NCI-H526 treated with DMSO at 0.1 percent for 48 hours (cell line): ENCODE data around the gene TMEM217.

ENCODE experiments used
- DNase-seq: peaks from one replicate; lab custom pipeline; 2025; lab: John Stamatoyannopoulos, UW

The TMEM217 gene

DNA sequence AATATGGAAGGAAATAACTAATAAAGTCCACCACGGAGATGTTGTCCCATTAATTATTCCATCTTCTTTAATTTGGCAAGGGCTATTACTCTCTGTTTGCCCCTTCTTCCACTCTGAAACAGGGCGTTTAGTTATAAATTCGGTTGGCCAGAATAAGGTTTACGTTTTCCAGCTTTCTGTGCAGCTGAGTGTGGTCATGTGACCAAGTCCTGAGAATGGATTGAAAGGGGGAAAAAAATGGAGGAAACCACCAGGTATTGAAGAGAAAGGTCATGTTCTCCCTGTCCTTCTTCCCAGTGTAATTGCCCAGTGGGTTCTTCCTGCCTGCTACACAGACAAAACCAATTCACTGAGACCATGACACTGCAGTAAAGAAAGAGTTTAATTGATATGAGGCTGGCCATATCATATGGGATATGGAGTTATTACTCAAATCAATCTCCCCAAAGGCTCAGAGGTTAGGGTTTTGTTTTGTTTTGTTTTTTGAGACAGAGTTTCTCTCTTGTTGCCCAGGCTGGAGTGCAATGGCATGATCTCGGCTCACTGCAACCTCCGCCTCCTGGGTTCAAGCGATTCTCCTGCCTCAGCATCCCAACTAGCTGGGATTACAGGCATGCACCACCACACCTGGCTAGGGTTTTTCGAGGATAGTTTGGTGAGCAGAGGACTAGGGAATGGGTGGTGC lies 14.7 kb downstream of the TMEM217 start:
- no peak for DNase-seq

DNA sequence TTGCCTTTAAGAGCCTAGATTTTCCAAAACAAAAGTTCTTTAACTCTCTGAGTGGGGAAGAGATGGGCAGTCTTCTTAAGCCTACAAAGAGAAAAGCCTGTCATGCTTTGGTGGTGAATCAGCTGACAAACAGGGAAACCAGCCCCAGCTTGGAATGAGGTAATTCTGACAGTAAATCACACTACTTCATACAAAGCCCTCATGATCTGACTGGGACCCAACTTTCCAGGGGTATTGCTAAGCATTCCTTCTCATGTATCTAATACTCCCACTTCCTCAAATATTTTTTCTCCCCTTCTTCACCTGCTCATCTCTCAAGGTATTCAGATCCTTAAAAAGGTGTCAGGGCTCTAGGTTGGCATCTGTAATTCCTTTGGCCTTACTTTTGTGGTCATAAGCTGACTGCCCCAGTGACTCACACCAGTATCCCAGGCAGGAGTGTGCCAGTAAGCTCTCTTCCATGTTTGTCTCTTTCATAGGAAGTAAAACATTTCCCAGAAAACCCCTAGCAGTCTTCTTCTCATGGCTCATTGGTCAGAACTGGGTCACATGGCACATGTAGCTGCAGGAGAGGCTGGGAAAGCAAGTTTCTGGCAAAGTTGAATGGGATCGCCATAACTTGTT lies 15.4 kb downstream of the TMEM217 start:
- no peak for DNase-seq

DNA sequence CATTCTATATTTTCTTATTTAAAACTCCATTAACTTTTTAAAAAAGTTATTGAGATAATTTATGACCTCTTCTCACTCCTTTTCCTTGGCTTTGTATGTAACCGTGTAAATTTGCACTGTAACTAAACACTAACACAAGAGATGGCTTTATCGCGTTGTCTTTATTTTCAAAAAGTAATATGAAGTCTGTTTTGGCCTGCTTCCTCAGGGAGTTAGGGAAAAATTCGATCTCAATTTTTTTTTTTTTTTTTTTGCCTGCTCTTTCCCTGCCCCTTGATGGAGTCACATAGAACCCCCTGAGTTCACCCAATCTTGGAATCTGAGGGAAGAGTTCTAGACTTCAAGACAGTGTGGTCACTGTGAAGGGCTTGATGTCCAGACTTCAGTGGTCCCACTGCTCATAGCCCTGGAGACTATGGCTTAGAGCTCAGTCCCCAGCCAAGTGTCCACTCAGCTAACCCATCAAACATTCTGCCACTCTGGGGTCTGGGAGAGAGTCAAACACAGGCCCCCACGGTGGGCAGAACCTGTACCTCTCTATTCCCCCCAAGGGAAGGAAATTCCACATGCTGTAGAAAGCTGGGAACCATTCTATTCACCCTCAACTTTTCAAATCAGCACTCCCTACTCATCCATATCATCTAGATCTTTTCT lies 16.0 kb downstream of the TMEM217 start:
- DNase-seq, result no peak

DNA sequence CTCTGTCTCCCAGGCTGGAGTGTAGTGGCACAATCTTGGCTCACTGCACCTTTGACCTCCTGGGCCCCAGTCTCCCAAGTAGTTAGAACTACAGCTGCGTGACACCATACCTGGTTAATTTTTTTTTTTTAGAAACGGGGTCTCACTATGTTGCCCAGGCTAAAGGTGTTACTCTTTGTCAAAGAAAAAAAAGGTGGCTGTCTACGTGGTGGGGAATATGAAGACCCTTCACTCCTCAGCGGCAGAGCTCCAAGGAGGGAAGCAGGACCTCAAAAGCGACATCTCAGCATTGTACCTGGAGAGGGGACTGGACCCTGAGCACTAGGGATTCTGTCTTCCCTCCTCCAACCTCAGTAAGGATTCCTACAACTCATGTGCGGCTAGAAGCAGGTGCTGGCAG lies 16.8 kb downstream of the TMEM217 start:
- DNase-seq, result no peak

DNA sequence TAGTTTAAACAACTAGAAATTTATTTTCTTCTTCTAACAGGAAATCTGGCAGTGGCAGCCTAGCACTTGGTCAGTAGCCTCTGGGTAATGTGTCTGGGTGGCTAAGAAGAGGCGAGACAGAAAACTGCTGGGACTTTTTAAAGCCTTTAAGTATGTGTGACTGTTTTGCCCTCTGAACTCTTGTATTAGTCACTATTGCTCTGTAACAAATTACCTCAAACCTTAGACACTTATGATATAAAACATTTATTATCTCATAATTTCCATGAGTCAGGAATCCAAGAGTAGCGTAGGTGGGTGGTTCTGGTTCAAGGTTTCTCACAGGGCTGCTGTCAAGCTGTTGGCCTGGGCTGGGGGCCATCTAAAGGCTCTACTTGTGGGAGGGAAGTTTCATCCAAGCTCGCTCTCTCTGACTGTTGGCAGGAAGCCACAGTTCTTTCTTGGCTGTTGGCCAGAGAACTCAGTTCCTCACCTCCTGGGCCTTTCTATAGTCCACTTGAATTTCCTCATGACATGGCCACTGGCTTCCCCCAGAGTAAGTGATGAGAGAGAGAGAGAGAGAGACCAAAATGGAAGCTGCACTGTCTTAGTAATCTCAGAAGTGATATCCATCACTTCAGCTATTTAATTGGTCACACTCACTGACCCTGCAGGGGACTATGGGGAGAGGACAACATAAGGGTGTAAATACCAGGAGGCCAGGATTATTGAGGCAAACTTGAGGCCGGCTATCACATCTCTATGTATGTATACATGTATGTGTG lies 17.8 kb downstream of the TMEM217 start:
- no peak for DNase-seq

DNA sequence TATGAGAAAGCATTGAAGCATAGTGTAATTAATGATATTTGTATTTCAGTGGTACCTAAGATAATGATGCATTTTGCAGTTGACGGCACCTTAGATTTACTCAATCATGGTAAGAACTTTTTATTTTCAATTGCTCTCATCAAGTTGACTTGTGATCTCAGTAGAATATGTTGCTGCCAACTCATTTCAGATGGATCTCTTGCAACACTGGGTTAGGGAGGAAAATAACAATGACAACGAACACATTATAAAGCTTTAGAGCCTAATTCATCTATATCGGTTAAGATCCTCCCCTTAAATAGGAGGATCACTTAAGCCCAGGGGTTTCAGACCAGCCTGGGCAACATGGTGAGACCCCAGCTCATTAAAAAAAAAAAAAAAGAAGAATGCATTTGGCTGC lies 18.4 kb downstream of the TMEM217 start:
- no peak for DNase-seq

DNA sequence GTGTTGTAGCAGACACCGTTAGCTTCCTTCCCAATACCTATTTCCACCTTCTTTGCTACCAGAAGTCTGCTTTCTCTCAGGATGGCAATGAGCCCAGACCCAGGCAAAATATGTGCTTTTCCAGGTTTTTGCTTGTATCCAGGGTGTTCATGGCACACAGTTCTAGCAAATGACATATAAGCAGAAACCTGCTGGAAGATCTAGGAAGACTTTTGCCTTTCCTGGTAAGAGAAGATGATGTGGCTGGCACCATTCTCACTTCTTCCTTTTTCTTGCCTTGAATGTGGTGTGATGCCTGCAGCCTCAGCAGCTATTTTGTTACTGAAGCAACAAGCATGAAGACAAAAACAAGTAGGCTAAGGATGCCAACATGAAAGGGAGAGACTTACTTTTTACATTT lies 19.6 kb downstream of the TMEM217 start:
- no peak for DNase-seq

DNA sequence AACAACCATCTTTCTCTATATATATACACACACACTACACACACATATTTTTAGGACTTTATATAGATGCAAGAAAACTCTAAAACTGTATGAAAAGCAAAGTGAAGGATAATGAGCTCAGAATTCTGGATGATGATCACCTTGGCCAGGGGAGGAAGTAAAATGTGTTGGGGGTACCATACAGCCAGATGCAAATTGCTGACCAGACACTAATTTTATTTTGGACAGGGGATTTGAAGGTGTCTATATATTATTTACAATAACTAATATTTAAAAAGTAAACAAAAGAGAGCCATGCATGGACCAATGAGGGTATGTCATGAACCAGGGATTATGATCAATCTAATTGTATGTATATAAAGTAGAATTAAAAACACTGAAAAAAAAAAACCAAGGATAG lies 20.2 kb downstream of the TMEM217 start:
- no peak for DNase-seq

DNA sequence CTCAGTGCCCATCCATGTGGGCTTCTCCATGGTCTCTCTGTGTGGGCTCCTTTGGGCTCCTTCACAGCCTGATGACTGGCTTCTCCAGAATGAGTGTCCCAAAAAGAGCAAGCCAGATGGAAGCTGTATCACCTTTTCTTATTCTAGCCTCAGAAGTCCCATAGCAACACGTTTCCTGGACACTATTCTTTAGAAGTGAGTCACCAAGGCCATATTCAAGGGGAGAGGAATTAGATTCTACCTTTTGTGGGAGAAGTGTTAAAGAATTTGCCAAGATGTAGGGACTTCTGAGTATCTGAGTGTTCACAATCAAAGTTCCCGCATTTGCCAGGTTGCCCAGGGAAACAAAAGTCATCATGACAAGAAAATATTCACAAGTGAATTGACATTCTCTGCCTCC lies 21.0 kb downstream of the TMEM217 start:
- DNase-seq, result no peak

DNA sequence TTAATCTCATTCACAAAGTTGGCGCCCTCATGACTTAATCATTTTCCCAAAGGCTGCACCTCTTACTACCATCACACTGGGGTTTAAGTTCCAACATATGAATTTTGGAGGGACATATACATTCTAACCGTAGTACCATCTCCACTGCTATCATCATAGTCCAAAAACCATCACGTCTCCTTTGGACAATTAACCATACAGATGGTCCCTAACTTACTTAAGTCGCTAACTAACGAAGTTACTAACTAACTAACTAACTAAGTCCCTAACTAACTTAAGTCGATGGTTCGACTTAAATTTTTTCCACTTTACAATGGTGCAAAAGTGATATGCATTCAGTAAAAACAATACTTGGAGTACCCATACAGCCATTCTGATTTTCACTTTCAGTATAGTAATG lies 24.4 kb downstream of the TMEM217 start:
- DNase-seq, result no peak

DNA sequence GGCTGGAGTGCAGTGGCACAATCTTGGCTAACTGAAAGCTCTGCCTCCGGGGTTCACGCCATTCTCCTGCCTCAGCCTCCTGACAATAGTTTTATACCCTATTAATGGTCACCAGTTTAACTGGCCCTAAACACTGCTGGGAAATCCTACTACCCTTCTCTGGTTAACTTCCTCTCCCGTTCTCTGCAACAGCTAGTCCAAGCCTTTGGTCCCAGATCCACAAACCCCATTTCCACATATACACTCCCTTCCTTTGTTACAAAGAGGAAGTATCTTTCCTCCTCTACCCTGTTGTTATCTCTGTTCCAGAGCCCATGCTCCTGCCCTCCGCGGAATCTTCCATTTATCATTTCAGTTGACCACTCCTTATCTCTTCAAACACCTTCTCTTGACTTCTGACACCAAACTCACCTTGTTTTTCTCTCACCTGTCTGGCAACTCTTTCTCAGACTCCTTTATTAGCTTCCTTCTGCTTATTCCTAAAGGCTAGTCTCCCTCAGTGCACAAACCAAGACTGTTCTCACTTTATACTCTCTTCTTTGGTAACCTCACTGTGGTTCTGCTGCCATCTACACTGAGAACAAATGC lies 25.4 kb downstream of the TMEM217 start:
- DNase-seq, result no peak

DNA sequence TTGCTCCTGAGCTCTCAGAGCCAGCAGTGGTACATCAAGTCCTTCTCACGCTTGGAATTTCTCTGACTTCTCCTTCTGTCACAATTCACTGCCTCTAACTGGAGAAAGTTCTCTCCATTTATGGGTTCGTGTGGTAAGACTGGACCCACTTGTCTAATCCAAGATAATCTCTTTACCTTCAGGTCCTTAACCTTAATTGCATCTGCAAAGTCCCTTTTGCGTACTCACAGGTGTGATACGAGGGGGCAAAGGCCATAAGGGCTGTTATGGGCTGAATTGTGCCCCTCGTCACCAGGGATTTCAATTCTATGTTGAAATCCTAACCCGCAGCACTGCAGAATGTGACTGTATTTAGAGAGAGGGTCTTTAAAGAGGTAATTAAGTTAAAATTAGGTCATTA lies 27.8 kb downstream of the TMEM217 start:
- no peak for DNase-seq

DNA sequence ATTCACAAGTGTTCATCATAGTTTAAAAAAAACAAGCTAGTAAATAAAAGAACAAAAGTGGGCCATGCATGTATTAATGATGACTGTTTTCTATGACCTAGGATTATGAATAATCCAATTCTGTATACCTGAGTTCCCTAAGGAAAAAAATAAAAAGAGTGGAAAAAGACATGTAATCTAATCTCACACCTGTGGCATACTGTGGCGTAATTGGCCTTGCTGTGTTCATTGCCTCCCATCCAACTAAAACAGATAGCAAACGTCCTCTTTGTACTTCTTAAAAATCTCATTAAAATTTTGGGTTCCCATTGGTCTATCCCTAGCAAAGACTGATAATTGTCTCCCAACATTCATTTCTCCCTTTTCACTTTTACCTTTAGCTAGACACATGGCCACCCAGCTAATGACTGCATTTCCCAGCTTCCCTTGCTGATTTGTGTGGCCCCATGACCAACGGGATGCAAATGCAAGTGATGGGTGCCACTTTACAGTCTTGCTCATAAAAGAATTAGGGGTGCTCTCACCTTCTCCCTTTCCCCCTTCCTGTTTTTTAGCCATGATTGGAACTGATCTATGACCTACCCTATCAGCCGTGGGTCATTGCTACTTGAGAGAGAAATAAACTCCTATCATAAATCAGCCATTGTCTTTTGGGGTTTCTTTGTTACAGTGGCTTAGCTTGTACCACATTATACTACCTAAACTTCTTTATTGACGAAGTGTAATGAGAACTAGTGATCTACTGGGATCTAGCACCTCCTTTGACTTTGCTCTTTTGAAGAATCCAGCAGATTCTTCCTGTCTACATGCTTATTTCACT lies 32.4 kb downstream of the TMEM217 start:
- DNase-seq, result no peak

DNA sequence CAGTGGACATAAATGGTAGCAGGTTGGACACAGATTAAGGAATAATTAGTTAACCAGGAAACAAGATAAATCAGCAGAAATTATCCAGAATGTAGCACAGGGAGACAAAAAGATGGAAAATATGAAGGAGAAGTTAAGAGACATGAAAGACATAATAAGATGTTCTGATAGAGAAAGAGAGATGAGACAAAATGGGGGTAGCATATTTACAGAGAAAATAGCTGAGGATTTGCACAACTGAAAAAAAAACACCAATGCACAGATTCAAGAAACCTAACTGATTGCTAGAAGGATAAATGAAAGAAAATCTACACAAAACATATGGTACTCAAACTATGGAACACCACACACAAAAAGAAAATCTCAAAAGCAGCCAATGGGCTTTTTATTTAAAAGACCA lies 35.0 kb downstream of the TMEM217 start:
- no peak for DNase-seq

DNA sequence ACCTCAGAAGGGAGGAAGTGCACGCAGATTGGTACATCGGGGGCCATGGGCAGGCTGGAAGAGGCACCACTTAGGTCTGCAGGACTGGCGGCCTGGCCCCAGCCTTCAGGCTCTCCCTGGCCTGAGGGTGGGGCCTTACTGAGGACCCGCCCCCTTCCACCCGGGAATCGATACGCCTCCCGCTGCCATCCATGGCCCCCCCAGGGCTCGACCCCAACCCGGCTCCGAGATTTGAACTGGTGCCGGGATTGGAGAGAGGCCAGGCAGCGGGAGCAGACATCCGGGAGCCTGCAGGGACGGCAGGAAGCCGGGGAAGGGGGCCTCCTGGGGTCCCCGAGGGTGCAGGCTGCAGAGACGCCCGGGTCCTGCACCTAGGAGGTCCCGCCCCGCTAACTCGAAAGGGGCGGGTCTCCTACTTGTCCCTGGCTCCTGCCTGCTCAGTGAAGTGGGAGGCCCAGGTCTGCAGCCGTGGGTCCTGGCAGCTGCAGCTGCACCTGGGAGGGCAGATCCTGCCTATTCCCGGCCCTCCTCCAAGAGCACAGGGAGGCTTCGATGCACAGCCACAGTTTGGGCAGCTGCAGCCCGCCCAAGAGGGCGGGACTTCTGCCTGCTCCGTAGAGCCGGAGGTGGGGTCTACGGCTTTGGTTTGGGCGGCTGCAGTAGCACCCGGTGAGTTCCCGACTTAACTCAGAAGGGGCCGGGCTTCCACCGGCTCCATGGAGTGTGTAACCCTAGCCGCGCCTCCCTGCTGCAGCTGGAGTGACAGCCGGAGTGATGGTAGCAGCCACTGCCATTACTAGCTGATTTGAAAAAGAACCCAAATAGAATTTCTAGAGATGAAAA lies 35.6 kb downstream of the TMEM217 start:
- DNase-seq, result peak; percentile 95

DNA sequence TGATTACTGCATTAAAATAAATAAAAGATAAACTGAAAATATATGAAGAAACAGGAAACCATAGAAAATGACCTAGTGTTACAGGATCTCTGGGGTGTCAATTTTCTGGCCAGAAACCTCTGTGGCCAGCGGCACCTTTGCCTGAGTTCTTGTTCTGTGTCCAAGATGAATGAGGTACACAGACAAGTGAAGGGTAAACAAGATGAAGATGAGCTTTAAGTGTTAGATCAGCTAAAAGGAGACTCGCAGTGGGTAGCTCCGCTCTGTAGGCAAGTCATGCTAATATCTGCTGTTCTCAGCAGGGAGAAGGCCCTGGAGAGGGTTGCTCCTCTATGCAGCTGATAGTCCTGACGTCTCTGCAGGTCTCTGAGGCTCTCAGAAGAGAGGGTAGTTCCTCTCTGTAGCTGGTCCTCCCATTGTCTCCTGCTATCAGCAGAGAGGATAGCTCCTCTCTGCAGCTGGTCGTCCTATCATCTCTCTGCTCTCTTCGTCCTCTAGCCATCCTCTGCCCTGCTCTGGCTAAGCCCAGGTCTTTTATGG lies 36.3 kb downstream of the TMEM217 start:
- no peak for DNase-seq

DNA sequence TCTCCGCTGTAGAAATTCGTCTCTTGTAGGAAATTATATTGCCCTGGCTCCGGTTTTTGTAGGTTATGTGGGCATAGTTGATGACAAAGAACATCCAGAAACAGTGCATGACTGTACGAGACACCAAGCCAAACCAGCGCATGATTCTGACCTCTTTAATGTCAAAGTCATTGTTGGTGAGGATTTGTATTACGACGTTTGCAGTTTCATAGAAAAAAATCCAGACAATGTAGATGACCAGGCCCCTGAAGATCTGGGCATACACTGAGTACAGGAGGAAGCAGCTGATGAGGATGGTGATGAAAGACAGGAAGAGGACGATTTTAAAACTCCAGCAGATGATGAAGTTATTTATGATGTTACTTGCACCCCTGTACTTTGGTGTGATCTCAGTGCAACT lies 39.4 kb downstream of the TMEM217 start:
- no peak for DNase-seq

DNA sequence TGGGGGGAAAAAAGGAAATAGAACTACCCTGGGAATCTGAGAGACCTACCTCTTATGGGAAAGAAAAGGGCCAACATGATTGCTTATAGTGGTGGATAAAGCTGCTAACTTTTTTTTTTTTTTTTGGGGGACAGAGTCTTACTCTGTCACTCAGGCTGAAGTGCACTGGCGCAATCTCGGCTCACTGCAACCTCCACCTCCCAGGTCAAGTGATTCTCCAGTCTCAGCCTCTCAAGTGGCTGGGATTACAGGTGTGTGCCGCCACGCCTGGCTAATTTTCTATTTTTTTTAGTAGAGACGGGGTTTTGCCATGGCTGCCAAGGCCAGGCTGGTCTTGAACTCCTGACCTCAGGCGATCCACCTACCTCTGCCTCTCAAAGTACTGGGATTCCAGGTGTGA lies 39.9 kb downstream of the TMEM217 start:
- DNase-seq, result no peak

DNA sequence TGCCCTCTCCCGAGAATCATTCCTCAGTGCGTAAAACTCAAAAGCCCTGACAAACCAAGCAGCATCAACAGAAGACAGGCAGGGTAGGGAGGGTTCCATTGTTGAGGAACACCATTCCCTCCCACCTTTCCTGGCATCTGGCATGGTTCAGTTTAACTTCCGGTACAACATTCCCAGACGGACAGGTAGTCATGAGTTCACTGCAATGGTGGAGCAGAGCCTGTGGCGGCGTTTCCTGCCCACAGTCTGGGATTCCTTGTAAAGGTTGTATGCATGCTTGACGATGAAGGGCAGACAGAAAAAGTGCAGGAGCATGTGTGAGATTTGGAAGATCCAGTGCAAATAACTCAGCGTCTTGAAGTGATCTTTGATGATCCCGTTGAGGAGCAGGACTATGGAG lies 45.7 kb downstream of the TMEM217 start:
- DNase-seq, result no peak

DNA sequence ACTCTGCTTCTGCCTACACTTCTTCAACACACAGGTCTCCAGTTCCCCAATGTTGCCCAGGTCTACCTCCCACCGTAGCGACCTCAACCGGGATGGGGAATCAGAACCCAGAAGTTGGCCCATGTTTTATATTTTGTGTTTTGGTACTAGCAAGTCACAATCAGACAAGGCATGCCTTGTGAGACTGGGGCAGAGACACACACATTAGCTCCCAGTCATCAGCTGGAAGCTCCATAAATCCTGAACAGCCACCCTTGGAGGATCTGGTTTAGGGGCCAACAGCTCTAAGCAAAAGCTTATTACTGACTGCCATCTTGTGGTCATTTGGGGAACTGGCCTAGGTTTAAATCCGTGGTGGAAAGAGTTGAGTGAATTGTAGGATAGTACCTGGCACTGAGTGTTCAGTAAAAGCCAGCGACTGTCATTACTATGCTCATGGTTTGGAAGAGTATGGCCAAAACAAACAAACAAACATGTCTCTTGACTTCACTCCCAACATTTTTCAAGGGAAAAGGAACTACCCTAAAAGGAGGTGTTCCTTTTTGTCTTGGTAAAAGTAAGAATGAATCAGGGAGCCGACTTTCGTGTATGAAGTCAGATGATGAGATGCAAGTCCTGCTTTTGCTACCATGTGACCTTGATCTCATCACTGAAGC lies 47.5 kb downstream of the TMEM217 start:
- peak; percentile 62 for DNase-seq
